ENCODE data around the gene UBB.

GRCh38 chr17:16432017-16432416 lies 51.1 kb downstream of the UBB start:
- TF ChIP-seq CTCF (IDR thresholded peaks at IDR 0.05; ENCODE audit: insufficient read depth, low read length) (no peak), GABPA (IDR thresholded peaks at IDR 0.05; ENCODE audit: low read depth) (no peak), POLR2AphosphoS5 (IDR thresholded peaks at IDR 0.05; ENCODE audit: low read depth) (no peak)
